Calu3 (cell line): ENCODE measurements around the gene PLCB3. TPM values are rescaled to one million over a fixed set of nuclear protein-coding genes. Genes with fewer than 3 reads are reported as not detected.

ENCODE experiments used
- BruUV-seq: library from RNA; stranded (reverse); fragments of 400-500 nt; replicated peaks from 2 replicates; lab custom pipeline; 2021; lab: Mats Ljungman, UMichigan
- CTCF ChIA-PET: fragments of 300-600 bp; sonication (Branson Sonifier 250); formaldehyde crosslinking; loops from one replicate; lab custom pipeline; 2022; ENCODE audit warnings: antibody characterized with exemption; lab: Charles Lee
- DNase-seq: peaks from one replicate; pipeline ENCODE4 v3.0.0; 2022
- H3K27ac Mint-ChIP-seq: one replicate; pipeline ENCODE4 v1.8.0; 2022; ENCODE audit warnings: mixed read lengths; ENCODE audit not compliant: unreplicated experiment
- H3K27me3 Mint-ChIP-seq: one replicate; pipeline ENCODE4 v1.8.0; 2022; ENCODE audit warnings: mixed read lengths; ENCODE audit not compliant: unreplicated experiment
- H3K36me3 Mint-ChIP-seq: one replicate; pipeline ENCODE4 v1.8.0; 2022; ENCODE audit warnings: mild to moderate bottlenecking, moderate library complexity, mixed read lengths; ENCODE audit not compliant: insufficient read depth, unreplicated experiment
- H3K4me1 Mint-ChIP-seq: one replicate; pipeline ENCODE4 v1.8.0; 2022; ENCODE audit warnings: mild to moderate bottlenecking, low read depth, mixed read lengths; ENCODE audit not compliant: unreplicated experiment
- H3K4me3 Mint-ChIP-seq: one replicate; pipeline ENCODE4 v1.8.0; 2022; ENCODE audit warnings: mild to moderate bottlenecking, low read depth, moderate library complexity, mixed read lengths; ENCODE audit not compliant: unreplicated experiment
- H3K9me3 Mint-ChIP-seq: one replicate; pipeline ENCODE4 v1.8.0; 2022; ENCODE audit warnings: low read depth, mixed read lengths; ENCODE audit not compliant: unreplicated experiment
- CTCF ChIP-seq: fragments of 200-600 bp; IDR thresholded peaks from one replicate; pipeline ENCODE4 v1.8.0; 2022; ENCODE audit warnings: antibody characterized with exemption; ENCODE audit not compliant: unreplicated experiment
- intact Hi-C: fragments of 100-400 bp; cut with micrococcal nuclease; formaldehyde crosslinking; loops from one replicate; pipeline ENCODE4 v1.10.0; 2022; ENCODE audit not compliant: unreplicated experiment
- total RNA-seq: library from RNA; stranded (reverse); gene quantifications from 2 replicates; pipeline ENCODE4 v1.2.3, GENCODE V29; 2022

The PLCB3 gene
- total RNA-seq, 1 experiment from 2014 or later, result 39.5 TPM

GRCh38 chr11:64219755-64220154 lies 31.6 kb upstream of the PLCB3 start:
- intact Hi-C loops, result no loop called here
- BruUV-seq, result no TSS peak
- Mint-ChIP-seq H3K36me3 (peaks cover 90% of the 10 kb centered on the region), H3K4me1 (peaks cover 9% of the 10 kb centered on the region), H3K27ac (no peak overlapping the region), H3K27me3 (no peaks in the 10 kb centered on the region), H3K4me3 (no peak overlapping the region), H3K9me3 (no peaks in the 10 kb centered on the region)
- no peak for TF ChIP-seq CTCF
- DNase-seq, result no peak
- CTCF ChIA-PET, result interaction anchor here (0.6 kb wide), 1 partner anchor 1080 kb away, joined by 8 read pairs; no protein-coding TSS in a partner anchor

GRCh38 chr11:64220271-64220670 lies 31.1 kb upstream of the PLCB3 start:
- DNase-seq, result no peak
- peaks cover 9% of the 10 kb centered on the region for H3K4me1 Mint-ChIP-seq
- H3K27me3 Mint-ChIP-seq, result no peaks in the 10 kb centered on the region
- no peak for TF ChIP-seq CTCF
- H3K36me3 Mint-ChIP-seq, result peaks cover 90% of the 10 kb centered on the region
- no peak overlapping the region for H3K27ac Mint-ChIP-seq
- intact Hi-C loops, result no loop called here
- H3K4me3 Mint-ChIP-seq, result no peak overlapping the region
- H3K9me3 Mint-ChIP-seq, result no peaks in the 10 kb centered on the region
- CTCF ChIA-PET, result interaction anchor here (0.6 kb wide), 2 partner anchors 18 to 1080 kb away, joined by 7 to 8 read pairs; no protein-coding TSS in a partner anchor
- BruUV-seq, result no TSS peak

- CTCF ChIA-PET, result interaction anchor here (0.6 kb wide), 1 partner anchor 18 kb away, joined by 7 read pairs; no protein-coding TSS in a partner anchor
These were observed 30.5 kb upstream of the PLCB3 start for GRCh38 chr11:64220798-64221197.

GRCh38 chr11:64222651-64223000 lies 28.7 kb upstream of the PLCB3 start:
- Mint-ChIP-seq H3K9me3 (no peaks in the 10 kb centered on the region), H3K4me1 (peaks cover 12% of the 10 kb centered on the region), H3K27ac (no peak overlapping the region), H3K4me3 (no peak overlapping the region), H3K27me3 (no peaks in the 10 kb centered on the region), H3K36me3 (peaks cover 94% of the 10 kb centered on the region)
- no TSS peak for BruUV-seq
- CTCF ChIA-PET, result interaction anchor here (0.7 kb wide), 1 partner anchor 15 kb away, joined by 5 read pairs; no protein-coding TSS in a partner anchor
- intact Hi-C loops, result no loop called here
- no peak for TF ChIP-seq CTCF
- DNase-seq, result no peak

More at GRCh38 chr11:64220798-64221197, 30.5 kb upstream of the PLCB3 start:
- no peak for TF ChIP-seq CTCF
- no peak overlapping the region for H3K4me3 Mint-ChIP-seq
- intact Hi-C loops, result no loop called here
- peaks cover 9% of the 10 kb centered on the region for H3K4me1 Mint-ChIP-seq
- no peak overlapping the region for H3K27ac Mint-ChIP-seq
- peaks cover 90% of the 10 kb centered on the region for H3K36me3 Mint-ChIP-seq
- DNase-seq, result no peak
- no peaks in the 10 kb centered on the region for H3K27me3 Mint-ChIP-seq
- no TSS peak for BruUV-seq
- no peaks in the 10 kb centered on the region for H3K9me3 Mint-ChIP-seq
